OCI-LY3 (cell line): ENCODE data around the gene CHADL.

ENCODE experiments used
- EZH2phosphoT487 ChIP-seq: fragments of 200-600 bp; shearing (Covaris generic); IDR thresholded peaks from 2 replicates; pipeline ENCODE4 v1.6.1; 2018; ENCODE audit warnings: antibody characterized with exemption, mixed run types, low read depth
- TF ChIP-seq, protein P1 (sequence below): fragments of 200-600, 300-600 bp; sonication (generic); IDR thresholded peaks from 2 replicates; pipeline ENCODE4 v1.5.1; 2014; ENCODE audit warnings: antibody characterized with exemption, low read length, low read depth

DNA sequence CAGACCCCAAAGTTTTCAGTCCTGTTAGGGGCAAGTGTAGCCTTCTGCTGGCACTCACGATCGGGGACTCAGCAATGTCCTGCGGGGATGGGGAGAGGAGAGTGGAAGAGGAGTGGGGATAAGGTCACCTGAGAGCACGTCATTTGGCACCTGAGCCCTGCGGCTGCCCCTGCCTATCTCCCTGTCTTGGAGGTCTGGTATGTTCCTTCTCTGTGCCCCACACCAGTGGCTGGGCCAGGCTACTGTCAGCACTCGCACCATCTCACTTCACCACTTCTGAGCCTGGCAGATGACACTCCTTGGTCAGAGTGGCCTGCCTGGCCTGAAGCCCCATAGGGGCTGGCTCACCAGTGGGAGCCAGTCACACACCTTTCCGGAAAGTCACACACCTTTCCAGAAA lies 20.1 kb upstream of the CHADL start:
- TF ChIP-seq, protein P1, sequence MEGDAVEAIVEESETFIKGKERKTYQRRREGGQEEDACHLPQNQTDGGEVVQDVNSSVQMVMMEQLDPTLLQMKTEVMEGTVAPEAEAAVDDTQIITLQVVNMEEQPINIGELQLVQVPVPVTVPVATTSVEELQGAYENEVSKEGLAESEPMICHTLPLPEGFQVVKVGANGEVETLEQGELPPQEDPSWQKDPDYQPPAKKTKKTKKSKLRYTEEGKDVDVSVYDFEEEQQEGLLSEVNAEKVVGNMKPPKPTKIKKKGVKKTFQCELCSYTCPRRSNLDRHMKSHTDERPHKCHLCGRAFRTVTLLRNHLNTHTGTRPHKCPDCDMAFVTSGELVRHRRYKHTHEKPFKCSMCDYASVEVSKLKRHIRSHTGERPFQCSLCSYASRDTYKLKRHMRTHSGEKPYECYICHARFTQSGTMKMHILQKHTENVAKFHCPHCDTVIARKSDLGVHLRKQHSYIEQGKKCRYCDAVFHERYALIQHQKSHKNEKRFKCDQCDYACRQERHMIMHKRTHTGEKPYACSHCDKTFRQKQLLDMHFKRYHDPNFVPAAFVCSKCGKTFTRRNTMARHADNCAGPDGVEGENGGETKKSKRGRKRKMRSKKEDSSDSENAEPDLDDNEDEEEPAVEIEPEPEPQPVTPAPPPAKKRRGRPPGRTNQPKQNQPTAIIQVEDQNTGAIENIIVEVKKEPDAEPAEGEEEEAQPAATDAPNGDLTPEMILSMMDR: no peak
- no peak for TF ChIP-seq EZH2phosphoT487
